GM20000 (cell line): ENCODE measurements around the gene CCDC88C.

Experiments used
- DNase-seq: peaks from one replicate; pipeline ENCODE4 v3.0.0; 2012; ENCODE audit warnings: low spot score
- TF ChIP-seq, protein P1 (sequence below): IDR thresholded peaks from 2 replicates; pipeline ENCODE4 v1.5.1; 2012; ENCODE audit warnings: mild to moderate bottlenecking, control low read depth; ENCODE audit errors: extremely low read depth, missing control alignments

Gene CCDC88C

DNA sequence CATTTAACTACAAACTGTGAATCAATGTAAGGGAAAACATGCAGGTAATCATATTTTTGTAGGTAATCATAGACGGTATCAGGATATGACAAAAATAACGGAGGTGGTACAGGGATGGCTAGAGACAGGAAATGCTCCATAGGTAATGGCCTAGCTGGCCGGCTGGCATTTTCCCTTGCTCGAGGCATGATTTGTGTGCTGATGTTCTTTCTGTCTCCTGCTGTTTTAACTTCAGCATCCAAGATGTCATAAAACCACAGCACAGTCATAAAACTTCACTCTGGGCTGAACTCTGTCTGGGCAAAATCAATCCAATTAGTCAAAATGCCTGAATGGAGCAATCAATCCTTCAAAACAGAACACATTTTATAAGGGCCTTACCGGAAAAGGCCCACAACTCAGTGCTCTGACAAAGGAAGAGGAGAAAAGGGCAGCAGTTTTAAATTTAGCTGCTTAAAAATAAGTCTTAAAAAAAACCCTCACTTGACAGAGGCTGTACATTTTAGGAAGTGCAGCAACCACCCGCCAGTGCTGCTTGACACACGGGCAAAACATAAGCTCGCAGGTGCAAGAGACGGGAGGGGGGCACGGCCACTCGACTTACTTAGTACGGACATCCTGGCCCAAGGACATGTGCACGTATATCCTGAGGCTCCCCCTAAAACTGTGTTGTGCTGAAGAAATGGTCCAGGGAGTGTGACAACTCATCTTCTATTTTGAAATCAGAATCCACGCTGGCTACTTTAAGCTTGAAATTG is 132.7 kb downstream of the CCDC88C start:
- TF ChIP-seq, protein P1, sequence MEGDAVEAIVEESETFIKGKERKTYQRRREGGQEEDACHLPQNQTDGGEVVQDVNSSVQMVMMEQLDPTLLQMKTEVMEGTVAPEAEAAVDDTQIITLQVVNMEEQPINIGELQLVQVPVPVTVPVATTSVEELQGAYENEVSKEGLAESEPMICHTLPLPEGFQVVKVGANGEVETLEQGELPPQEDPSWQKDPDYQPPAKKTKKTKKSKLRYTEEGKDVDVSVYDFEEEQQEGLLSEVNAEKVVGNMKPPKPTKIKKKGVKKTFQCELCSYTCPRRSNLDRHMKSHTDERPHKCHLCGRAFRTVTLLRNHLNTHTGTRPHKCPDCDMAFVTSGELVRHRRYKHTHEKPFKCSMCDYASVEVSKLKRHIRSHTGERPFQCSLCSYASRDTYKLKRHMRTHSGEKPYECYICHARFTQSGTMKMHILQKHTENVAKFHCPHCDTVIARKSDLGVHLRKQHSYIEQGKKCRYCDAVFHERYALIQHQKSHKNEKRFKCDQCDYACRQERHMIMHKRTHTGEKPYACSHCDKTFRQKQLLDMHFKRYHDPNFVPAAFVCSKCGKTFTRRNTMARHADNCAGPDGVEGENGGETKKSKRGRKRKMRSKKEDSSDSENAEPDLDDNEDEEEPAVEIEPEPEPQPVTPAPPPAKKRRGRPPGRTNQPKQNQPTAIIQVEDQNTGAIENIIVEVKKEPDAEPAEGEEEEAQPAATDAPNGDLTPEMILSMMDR = no peak

DNA sequence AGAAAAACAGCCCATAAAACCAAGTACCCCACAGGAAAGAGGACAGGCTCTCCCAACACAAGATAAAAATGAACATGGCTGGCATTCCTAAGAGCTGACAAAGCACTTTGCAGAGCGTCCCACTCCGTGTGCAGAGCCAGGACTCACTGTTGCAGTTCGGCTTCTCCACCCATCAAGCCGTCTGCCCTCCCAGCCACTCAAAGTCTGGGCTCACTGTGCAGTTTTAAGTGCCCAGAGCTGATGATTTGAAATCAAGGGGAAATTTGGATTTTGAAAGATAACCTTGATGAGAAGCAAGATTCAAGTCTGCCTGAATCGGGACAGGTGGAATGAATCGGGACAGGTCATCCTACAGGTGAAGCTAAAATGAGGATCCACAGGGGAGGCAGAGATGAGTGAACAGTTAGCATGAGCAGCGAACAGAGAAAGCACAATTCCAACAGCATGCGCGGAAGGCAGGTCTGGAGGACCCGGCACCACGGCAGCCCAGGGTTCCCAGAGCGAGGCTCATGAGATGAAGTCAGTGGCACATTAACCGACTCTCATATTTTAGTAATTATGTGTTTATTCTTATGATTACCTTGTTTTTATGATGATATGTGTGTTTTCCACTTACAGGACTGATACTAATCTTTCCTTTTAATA is 133.4 kb downstream of the CCDC88C start:
- TF ChIP-seq, protein P1 = no peak
- DNase-seq = no peak

More for the DNA sequence above, 132.7 kb downstream of the CCDC88C start:
- no peak for DNase-seq

DNA sequence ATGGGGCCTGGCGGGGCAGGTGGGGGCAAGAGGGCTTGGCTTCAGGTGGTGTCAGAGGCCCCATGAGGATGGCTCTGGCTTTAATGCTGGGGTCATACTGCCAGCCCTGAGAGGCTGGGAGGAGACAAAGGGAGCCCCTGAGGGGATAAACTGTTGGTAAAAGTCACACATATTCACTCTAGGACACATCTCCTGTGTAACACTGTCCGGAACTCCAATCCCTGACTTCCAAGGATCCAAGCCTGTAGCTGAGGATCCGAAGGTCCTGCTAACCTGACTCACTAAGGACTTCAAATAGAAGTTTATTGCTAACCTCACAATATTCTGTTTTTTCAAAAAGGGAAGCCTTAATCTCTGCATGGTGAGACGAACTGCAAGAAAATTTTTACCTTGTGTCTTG is 134.0 kb downstream of the CCDC88C start:
- DNase-seq = no peak
- TF ChIP-seq, protein P1 = no peak

DNA sequence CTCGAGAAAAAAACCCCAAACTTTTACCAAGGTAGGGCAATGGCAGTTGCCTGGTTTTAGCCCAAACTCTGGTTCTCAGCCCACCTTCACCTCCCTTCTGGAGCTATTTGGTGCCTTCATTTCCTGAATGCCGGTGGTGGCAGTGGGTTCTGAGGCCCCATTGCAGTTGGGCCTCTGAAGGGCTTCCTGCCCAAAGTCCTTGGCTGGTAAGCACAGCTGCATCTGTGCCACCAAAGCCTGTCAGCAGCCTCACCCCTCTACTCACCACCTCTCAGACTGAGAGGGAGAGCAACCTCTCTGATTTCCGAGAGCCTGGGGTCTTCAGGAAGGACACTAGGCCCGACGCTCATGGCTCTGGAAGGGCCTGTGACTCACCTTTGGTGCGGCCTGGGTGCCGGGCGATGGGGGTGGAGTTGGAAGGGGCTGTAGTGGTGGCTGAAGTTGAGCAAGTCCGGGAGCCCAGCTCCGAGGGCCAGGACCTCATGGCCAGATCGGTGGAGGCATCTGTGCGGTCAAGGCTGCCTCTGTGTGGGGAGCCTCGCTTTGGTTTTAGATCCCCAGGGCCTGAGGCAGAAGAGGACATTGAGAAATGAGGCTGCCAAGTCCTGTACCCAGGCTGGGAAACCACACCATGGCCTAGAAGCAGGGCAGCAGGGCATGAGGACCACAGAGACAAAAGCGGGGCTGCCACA is 134.5 kb downstream of the CCDC88C start:
- TF ChIP-seq, protein P1 = no peak
- no peak for DNase-seq

DNA sequence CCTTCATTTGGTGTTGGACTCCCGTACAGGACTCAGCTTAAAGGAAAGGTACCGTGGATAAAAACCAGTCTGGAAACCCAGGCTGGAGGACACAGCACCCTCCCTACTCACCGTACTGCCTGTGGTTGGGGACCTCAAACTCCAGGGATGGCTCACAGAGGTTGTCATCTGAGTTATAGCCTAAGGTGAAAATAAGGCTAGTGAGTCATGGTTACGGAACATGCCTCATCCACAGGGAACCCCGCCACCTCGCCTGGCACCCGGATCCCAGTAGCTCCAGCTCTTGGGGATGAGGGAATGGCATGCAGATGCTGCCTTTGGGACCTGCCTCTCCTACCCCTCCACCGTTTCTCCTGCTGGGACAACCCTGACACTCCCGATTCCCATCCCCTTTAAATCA is 136.3 kb downstream of the CCDC88C start:
- TF ChIP-seq, protein P1 = no peak
- no peak for DNase-seq

DNA sequence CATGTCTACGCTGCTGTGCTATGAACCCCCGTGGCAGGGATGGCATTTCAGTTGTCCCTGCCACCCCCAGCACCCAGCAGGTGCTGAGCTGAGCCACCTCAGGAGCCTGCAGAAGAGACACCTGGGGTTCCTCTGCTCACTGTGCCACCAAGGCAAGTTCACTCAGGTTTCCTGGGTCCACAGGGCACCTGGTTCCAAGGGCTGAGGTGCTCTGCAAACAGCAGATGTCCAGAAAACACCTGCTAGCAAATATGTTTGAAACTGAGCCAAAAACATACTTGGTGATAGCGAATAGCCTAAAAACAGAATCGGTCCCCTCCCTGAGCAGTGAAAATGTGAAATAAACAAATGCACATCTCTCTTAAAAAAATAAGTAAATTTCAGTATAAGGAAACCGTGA is 137.5 kb downstream of the CCDC88C start:
- DNase-seq = no peak
- TF ChIP-seq, protein P1 = no peak

DNA sequence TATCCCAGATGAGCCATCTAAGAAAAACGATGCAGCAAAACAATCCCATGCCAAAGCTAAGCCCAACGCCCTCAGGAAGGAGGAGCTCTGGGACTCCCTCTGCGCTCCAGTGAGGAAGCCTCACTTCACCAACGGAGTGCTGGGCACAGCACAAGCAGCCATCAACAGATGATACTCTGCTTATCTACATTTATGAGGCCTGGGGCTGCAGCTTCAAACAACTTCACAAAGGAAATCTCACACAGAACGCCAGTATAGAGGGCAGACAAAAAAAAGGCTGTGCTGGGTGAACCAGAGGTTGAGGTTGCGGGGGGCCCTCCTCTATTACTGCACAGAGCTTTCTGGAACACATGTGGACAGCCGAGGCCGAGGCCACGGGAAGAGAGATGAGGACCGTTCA is 138.3 kb downstream of the CCDC88C start:
- TF ChIP-seq, protein P1 = no peak
- DNase-seq = no peak
